HCT116 (cell line): ENCODE measurements around the gene TSPAN1. TPM values are rescaled to one million over a fixed set of nuclear protein-coding genes. Genes with fewer than 3 reads are reported as not detected.
A peak's percentile ranks its signal among the peaks of the same experiment; 100 is the strongest.

Source experiments
- ATAC-seq: fragments of 200-7000 bp; cut with Tn5 transposase; 2 replicates; pipeline ENCODE4 v1.9.1; 2020; ENCODE audit warnings: mild to moderate bottlenecking, moderate library complexity
- BruUV-seq: library from RNA; stranded (reverse); fragments of 400-500 nt; replicated peaks from 2 replicates; lab custom pipeline; 2021; lab: Mats Ljungman, UMichigan
- CTCF ChIA-PET: fragments of 300-600 bp; sonication (Branson Sonifier 250); formaldehyde crosslinking; loops from one replicate; lab custom pipeline; 2021; ENCODE audit warnings: antibody characterized with exemption; lab: Charles Lee
- POLR2A ChIA-PET: fragments of 300-600, 350-600 bp; sonication (Branson Sonifier 250); formaldehyde crosslinking; loops from one replicate; lab custom pipeline; 2021; ENCODE audit warnings: antibody characterized with exemption; lab: Charles Lee
- RAD21 ChIA-PET, 2 experiments: fragments of 300-600 bp; sonication (Branson Sonifier 250); formaldehyde crosslinking; loops; one replicate each; lab custom pipeline; 2023; ENCODE audit warnings: low total read pairs in 2 of 2; ENCODE audit not compliant: uncharacterized antibody in 2 of 2, unreplicated experiment in 2 of 2, low non-redundant PET in 1 of 2; lab: Charles Lee
- DNase-seq: peaks from one replicate; pipeline ENCODE4 v3.0.0-alpha.2; 2010; ENCODE audit warnings: low read depth, low spot score
- H2AFZ ChIP-seq: fragments of 200-600 bp; shearing (Covaris generic), sonication (generic); 2 replicates; pipeline ENCODE4 v1.6.1; 2017; ENCODE audit warnings: low read depth, mixed run types, mixed read lengths, antibody characterized with exemption, low read length; ENCODE audit not compliant: poor library complexity, severe bottlenecking
- H3K27ac ChIP-seq: 2 replicates; pipeline ENCODE4 v1.5.1; 2012; ENCODE audit warnings: low read depth, low read length
- H3K27me3 ChIP-seq: fragments of 200-600 bp; sonication (generic); 2 replicates; pipeline ENCODE4 v1.6.1; 2016; ENCODE audit warnings: mixed run types, low read length, mixed read lengths; ENCODE audit not compliant: insufficient read depth
- H3K36me3 ChIP-seq, 2 experiments: fragments of 200-500 bp in 1 of 2; fragments of 200-600 bp in 1 of 2; sonication (Bioruptor generic) in 1 of 2; sonication (generic) in 1 of 2; 2 replicates each; pipeline versions ENCODE4 v1.5.1 to v1.6.1; 2014 to 2016; ENCODE audit warnings: low read length in 2 of 2, inconsistent platforms in 1 of 2, mixed read lengths in 1 of 2, mixed run types in 1 of 2; ENCODE audit not compliant: insufficient read depth in 2 of 2, control insufficient read depth in 1 of 2
- H3K4me1 ChIP-seq, 2 experiments: fragments of 200-600 bp in 1 of 2; sonication (generic) in 1 of 2; 2 replicates each; pipeline versions ENCODE4 v1.5.1 to v1.6.1; 2012 to 2017; ENCODE audit warnings: low read length in 2 of 2, inconsistent platforms in 1 of 2, mild to moderate bottlenecking in 1 of 2, mixed read lengths in 1 of 2, mixed run types in 1 of 2, moderate library complexity in 1 of 2; ENCODE audit not compliant: insufficient read depth in 2 of 2, control insufficient read depth in 1 of 2
- H3K4me2 ChIP-seq: fragments of 200-600 bp; sonication (generic); 2 replicates; pipeline ENCODE4 v1.6.1; 2017; ENCODE audit warnings: mixed run types, low read length, mixed read lengths
- H3K4me3 ChIP-seq, 2 experiments: fragments of 200-600 bp in 1 of 2; sonication (generic) in 1 of 2; replicated peaks in 1 of 2; 2 replicates each; pipeline ENCODE4 v1.5.1; 2011 to 2016; ENCODE audit warnings: low read length in 2 of 2, control low read depth in 1 of 2, low read depth in 1 of 2, mild to moderate bottlenecking in 1 of 2, mixed read lengths in 1 of 2, mixed run types in 1 of 2
- H3K79me2 ChIP-seq: fragments of 200-600 bp; sonication (generic); 2 replicates; pipeline ENCODE4 v1.6.1; 2017; ENCODE audit warnings: mild to moderate bottlenecking, mixed run types, low read length, moderate library complexity, mixed read lengths; ENCODE audit not compliant: insufficient read depth
- H3K9ac ChIP-seq: fragments of 200-600 bp; sonication (generic); 2 replicates; pipeline ENCODE4 v1.6.1; 2016; ENCODE audit warnings: low read length, mixed read lengths
- H3K9me2 ChIP-seq: fragments of 200-600 bp; sonication (generic), shearing (Covaris generic); 2 replicates; pipeline ENCODE4 v1.6.1; 2017; ENCODE audit warnings: mixed run types, mild to moderate bottlenecking, moderate library complexity; ENCODE audit not compliant: insufficient read depth
- H3K9me3 ChIP-seq, 2 experiments: fragments of 200-500 bp in 1 of 2; fragments of 200-600 bp in 1 of 2; sonication (Bioruptor generic) in 1 of 2; sonication (generic) in 1 of 2; 2 replicates each; pipeline ENCODE4 v1.6.1; 2014 to 2017; ENCODE audit warnings: low read length in 2 of 2, mixed read lengths in 2 of 2, inconsistent platforms in 1 of 2, low read depth in 1 of 2, mild to moderate bottlenecking in 1 of 2, mixed run types in 1 of 2, moderate library complexity in 1 of 2; ENCODE audit not compliant: control insufficient read depth in 1 of 2, insufficient read depth in 1 of 2
- H4K20me1 ChIP-seq: fragments of 200-600 bp; sonication (generic), shearing (Covaris generic); 2 replicates; pipeline ENCODE4 v1.6.1; 2017; ENCODE audit warnings: mixed run types, mild to moderate bottlenecking, moderate library complexity; ENCODE audit not compliant: insufficient read depth
- CEBPB ChIP-seq: IDR thresholded peaks from 2 replicates; pipeline ENCODE4 v1.6.1; 2012; ENCODE audit warnings: low read depth
- EZH2phosphoT487 ChIP-seq: fragments of 200-600 bp; IDR thresholded peaks from 2 replicates; pipeline ENCODE4 v1.6.1; 2018; ENCODE audit warnings: antibody characterized with exemption, borderline replicate concordance
- POLR2A ChIP-seq: IDR thresholded peaks from 2 replicates; pipeline ENCODE4 v1.7.0; 2011; ENCODE audit warnings: borderline replicate concordance; ENCODE audit not compliant: insufficient read depth, insufficient read length; ENCODE audit errors: extremely low read depth
- POLR2AphosphoS5 ChIP-seq: IDR thresholded peaks from 2 replicates; pipeline ENCODE4 v1.6.1; 2011; ENCODE audit warnings: mild to moderate bottlenecking, low read depth, low read length, moderate library complexity
- TCF7L2 ChIP-seq: IDR thresholded peaks from 2 replicates; pipeline ENCODE4 v1.7.0; 2011; ENCODE audit warnings: borderline replicate concordance, inconsistent platforms; ENCODE audit not compliant: insufficient read depth, insufficient read length; ENCODE audit errors: extremely low read depth
- intact Hi-C: fragments of 100-400 bp; cut with micrococcal nuclease; formaldehyde crosslinking; loops from 2 replicates; pipeline ENCODE4 v1.10.0; 2022
- total RNA-seq: library from RNA; stranded (reverse); gene quantifications from one replicate; pipeline ENCODE4 v1.2.1, GENCODE V29; 2021; ENCODE audit not compliant: unreplicated experiment
- TF ChIP-seq, protein P1 (sequence below), 3 experiments: fragments of 200-600 bp in 1 of 3; sonication (generic) in 1 of 3; IDR thresholded peaks in 2 of 3; conservative IDR thresholded peaks in 1 of 3; 2 replicates each; pipeline ENCODE4 v1.5.1; 2012 to 2017; ENCODE audit warnings: low read depth in 2 of 3, low read length in 2 of 3, antibody characterized with exemption in 1 of 3, borderline replicate concordance in 1 of 3, control low read depth in 1 of 3, mild to moderate bottlenecking in 1 of 3, mixed read lengths in 1 of 3, mixed run types in 1 of 3, moderate library complexity in 1 of 3; ENCODE audit not compliant: insufficient read depth in 1 of 3

The TSPAN1 gene
- total RNA-seq, 1 experiment from 2014 or later: 9.9 TPM

DNA sequence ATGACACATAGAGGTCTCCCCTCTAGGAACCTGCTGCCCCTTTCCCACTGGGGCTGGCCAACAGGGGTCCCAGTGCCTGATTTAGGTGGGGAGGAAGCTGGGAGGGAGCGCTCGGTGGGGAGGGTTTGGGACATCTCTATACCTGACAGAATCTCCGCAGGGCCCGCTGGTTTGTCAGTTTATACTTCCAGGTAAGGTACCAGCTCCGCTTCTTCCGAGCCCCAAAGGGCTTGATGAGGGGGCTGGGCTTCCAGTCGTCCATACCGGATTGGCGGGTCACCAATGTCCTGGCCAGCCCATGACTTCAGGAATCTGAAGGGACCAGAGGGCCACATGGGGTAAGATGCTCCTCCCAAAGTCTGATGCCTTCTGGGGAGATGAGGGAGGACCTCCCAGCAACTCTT lies 22.7 kb downstream of the TSPAN1 start:
- no TSS peak for BruUV-seq
- Histone ChIP-seq H2AFZ (no peak overlapping the region), H3K9me2 (no peaks in the 10 kb centered on the region), H3K9me3 (no peaks in the 10 kb centered on the region), H4K20me1 (no peaks in the 10 kb centered on the region), H3K9ac (peak overlapping the region; percentile 87), H3K36me3 (peaks cover 3 to 27% of the 10 kb centered on the region in 2 experiments; a peak in 2 of 4 replicates), H3K27me3 (no peaks in the 10 kb centered on the region), H3K27ac (peak overlapping the region; percentile 78), H3K79me2 (peaks cover 8% of the 10 kb centered on the region; the same call in 1 of the 2 replicates), H3K4me1 (peaks cover 11 to 16% of the 10 kb centered on the region in 2 experiments; a peak in 3 of 4 replicates), H3K4me3 (peak overlapping the region; percentile 66 to 79), H3K4me2 (peak overlapping the region; percentile 90)
- no peak for TF ChIP-seq CEBPB
- TF ChIP-seq EZH2phosphoT487: no peak
- TF ChIP-seq POLR2AphosphoS5: no peak
- no peak for TF ChIP-seq TCF7L2
- TF ChIP-seq, protein P1, sequence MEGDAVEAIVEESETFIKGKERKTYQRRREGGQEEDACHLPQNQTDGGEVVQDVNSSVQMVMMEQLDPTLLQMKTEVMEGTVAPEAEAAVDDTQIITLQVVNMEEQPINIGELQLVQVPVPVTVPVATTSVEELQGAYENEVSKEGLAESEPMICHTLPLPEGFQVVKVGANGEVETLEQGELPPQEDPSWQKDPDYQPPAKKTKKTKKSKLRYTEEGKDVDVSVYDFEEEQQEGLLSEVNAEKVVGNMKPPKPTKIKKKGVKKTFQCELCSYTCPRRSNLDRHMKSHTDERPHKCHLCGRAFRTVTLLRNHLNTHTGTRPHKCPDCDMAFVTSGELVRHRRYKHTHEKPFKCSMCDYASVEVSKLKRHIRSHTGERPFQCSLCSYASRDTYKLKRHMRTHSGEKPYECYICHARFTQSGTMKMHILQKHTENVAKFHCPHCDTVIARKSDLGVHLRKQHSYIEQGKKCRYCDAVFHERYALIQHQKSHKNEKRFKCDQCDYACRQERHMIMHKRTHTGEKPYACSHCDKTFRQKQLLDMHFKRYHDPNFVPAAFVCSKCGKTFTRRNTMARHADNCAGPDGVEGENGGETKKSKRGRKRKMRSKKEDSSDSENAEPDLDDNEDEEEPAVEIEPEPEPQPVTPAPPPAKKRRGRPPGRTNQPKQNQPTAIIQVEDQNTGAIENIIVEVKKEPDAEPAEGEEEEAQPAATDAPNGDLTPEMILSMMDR (IDR thresholded peaks at IDR 0.05 in 2 of 3, conservative IDR thresholded peaks at IDR 0.05 in 1 of 3; ENCODE audit: borderline replicate concordance in 1 of 3, insufficient read depth in 1 of 3, low read depth in 2 of 3, low read length in 2 of 3): no peak
- no peak for TF ChIP-seq POLR2A
- ChIA-PET RAD21 (no interaction called here), CTCF (interaction anchor here (1.3 kb wide), 1 partner anchor 26 kb away, joined by 7 read pairs; no protein-coding TSS in a partner anchor), POLR2A (interaction anchor here (1.0 kb wide), 1 partner anchor 14 kb away, joined by 3 read pairs; no protein-coding TSS in a partner anchor)
- ATAC-seq: peak; percentile 61
- intact Hi-C loops: no loop called here
- no peak for DNase-seq
